ENCODE measurements around the gene SLC16A3.
"Not testable (repeated sequence)": the region's sequence is repeated elsewhere in the genome, so short reads cannot be mapped to it uniquely, and the experiment has no call there.

DNA sequence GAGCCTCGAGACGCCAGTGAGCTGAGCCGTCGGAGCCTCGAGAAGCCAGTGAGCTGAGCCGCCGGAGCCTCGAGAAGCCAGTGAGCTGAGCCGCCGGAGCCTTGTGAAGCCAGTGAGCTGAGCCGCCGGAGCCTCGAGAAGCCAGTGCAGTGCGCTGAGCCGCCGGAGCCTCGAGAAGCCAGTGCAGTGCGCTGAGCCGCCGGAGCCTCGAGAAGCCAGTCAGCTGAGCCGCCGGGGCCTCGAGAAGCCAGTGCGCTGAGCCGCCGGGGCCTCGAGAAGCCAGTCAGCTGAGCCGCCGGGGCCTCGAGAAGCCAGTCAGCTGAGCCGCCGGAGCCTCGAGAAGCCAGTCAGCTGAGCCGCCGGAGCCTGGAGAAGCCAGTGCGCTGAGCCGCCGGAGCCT is 25.3 kb downstream of the SLC16A3 start:
- TF ChIP-seq, protein P1, sequence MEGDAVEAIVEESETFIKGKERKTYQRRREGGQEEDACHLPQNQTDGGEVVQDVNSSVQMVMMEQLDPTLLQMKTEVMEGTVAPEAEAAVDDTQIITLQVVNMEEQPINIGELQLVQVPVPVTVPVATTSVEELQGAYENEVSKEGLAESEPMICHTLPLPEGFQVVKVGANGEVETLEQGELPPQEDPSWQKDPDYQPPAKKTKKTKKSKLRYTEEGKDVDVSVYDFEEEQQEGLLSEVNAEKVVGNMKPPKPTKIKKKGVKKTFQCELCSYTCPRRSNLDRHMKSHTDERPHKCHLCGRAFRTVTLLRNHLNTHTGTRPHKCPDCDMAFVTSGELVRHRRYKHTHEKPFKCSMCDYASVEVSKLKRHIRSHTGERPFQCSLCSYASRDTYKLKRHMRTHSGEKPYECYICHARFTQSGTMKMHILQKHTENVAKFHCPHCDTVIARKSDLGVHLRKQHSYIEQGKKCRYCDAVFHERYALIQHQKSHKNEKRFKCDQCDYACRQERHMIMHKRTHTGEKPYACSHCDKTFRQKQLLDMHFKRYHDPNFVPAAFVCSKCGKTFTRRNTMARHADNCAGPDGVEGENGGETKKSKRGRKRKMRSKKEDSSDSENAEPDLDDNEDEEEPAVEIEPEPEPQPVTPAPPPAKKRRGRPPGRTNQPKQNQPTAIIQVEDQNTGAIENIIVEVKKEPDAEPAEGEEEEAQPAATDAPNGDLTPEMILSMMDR (IDR thresholded peaks at IDR 0.05), result not testable (repeated sequence)
- not testable (repeated sequence) for TF ChIP-seq POLR2A (IDR thresholded peaks at IDR 0.05)
